Effector CD8-positive, alpha-beta T cell (primary cell): ENCODE results near the gene AUP1.
A peak's percentile ranks its signal among the peaks of the same experiment; 100 is the strongest.

Experiments
- DNase-seq: peaks from one replicate; lab custom pipeline; 2025; lab: John Stamatoyannopoulos, UW

The AUP1 gene

DNA sequence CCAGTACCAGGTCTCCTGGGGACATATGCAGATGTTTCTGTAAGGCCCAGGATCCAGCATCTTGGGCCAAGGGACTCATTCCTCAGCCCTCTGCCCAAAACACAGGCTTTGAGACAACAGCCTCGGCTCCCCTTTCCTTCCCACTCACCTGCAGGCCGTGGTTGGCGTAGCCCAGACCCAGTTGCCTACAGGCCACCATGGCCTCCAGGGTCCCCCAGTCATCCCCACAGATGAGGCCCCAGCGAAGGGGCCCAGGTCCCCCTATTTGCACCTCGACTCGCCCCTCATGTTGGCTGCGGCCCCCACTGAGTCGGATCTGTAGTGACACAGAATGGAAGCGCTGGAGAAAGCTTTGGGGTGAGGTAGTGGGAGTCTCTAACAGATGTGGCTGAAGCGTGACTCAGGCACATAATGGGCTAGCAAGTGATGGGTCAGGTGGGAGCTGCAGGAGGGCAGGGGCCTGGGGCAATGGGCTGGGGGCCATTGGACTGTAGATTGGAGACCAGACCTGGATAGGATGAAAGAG lies 6.0 kb upstream of the AUP1 start:
- no peak for DNase-seq

DNA sequence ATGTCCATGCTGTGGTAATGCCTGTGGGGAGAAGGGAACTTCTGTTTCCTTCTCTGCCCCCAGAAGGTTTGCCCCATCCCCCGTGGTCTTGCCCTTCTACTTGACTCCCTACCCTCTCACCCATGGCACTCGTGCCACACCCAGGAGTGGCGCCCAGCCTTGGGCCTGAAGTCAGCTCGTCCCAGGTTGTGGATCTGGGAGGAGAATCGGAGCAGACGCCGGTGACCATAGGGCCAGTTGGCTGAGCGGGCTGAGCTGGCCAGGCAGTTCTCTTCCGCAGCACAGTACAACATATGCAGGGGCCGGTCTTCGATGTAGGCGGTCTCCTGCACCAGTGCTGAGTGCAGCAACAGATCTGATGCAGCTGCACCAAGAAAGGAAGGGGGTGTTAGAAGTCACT lies 4.9 kb upstream of the AUP1 start:
- DNase-seq = no peak

DNA sequence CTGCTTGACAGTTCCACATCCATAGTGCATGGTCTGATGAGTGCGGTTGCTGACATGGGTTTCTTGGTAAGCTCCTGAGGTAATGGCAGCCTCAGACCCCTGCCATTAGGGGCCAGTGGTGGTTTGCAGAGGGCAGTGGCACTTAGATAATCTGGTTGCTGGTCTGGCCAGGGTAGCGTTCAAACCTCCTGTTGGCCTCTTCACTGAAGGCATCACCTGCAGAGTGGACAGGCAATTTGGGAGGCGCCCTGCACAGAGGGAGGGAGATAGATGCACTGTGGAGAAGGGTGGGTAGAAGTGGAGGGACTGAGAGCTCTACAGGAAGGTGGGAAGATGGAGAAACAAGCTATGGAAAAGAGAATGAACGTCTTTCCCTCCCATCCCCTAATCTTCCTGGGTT lies 4.0 kb upstream of the AUP1 start:
- DNase-seq = no peak

DNA sequence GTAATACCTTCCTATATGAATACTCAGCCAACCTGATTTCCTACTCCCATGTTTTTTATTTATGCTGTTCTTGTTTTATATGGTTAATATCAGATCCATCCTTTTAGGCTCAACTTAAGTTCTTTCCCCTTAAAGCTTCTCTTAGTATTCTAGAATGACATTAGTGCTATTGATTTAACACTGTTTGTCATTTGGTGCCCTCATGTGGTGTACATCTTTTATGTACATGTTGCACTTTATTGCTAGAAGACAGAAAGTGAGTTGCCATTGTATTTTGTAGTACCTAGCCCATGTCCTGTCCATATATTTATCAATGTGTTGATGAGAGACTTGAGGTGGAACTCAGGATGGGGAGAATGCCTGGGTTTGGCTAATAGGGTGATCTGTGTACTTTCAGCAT lies 2.7 kb upstream of the AUP1 start:
- DNase-seq = no peak

DNA sequence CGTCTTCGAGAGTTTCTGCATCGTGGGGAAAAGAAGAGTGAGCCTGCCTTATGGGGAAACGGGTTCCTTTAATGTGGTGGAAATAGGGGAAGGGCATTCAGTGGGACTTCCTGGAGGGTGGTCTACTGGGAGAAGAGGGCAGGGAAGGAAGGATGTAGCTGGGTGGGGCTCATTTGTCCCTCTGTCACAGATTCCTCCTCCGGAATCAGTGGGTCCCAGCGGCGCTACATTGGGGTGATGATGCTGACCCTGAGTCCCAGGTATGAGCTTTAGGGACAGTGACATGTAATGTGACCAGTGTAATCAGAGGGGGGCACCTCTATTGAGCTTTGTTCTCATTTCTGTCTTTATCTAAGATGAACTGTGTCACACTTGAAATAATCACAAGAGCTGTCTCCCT lies 2.2 kb upstream of the AUP1 start:
- DNase-seq = no peak

DNA sequence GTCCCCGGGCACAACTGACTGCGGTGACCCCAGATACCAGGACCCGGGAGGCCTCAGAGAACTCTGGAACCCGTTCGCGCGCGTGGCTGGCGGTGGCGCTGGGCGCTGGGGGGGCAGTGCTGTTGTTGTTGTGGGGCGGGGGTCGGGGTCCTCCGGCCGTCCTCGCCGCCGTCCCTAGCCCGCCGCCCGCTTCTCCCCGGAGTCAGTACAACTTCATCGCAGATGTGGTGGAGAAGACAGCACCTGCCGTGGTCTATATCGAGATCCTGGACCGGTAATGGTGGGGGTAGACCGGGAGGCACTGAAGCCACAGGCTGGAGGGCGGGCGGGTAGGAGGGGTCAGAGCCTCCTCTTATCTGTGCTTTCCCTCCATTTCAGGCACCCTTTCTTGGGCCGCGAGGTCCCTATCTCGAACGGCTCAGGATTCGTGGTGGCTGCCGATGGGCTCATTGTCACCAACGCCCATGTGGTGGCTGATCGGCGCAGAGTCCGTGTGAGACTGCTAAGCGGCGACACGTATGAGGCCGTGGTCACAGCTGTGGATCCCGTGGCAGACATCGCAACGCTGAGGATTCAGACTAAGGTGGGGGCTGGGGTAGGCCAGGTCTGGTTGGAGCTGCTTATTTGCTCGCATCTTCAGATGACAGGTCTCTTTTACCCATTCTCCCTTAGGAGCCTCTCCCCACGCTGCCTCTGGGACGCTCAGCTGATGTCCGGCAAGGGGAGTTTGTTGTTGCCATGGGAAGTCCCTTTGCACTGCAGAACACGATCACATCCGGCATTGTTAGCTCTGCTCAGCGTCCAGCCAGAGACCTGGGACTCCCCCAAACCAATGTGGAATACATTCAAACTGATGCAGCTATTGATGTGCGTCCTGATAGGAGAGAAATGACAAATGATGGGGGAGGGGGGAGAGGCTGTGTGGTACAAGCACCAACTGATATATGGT lies 1.0 kb upstream of the AUP1 start:
- peak; percentile 16 for DNase-seq

DNA sequence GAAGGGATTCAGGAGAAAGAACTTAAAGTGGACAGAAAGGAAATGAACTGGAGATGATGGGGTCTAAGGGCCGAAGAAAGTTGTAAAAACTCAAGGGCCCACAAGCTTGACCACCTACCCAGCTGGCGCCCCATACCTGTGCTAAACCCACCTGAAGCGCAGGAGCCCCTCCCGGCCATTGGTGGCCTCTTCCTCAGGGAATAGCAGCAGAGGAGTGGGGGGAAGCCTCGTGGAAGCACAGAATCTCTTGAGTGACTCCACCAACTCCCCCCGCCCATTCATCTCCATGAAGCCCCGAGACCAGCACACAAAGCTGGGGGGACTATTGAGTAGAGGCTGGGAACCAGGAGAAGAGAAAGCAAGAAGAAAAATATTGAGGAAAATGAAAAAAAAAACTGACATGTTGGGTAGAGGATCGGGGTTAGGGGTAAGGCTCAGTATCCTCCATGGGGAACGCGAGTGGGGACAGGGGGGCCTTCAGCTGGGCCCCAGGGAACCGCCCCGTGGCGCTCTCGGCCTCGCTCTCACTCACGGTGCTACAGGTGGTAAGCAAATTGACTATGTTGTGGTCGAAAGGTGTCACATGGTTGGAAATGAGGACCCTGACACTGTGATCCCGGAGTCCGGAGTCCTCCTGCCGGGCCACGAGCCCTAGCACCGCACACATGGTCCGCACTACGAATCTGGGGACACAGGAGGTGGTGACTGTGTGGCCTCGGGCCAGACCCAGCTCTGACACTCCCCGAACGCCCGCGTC lies 728 bp downstream of the AUP1 start:
- no peak for DNase-seq

DNA sequence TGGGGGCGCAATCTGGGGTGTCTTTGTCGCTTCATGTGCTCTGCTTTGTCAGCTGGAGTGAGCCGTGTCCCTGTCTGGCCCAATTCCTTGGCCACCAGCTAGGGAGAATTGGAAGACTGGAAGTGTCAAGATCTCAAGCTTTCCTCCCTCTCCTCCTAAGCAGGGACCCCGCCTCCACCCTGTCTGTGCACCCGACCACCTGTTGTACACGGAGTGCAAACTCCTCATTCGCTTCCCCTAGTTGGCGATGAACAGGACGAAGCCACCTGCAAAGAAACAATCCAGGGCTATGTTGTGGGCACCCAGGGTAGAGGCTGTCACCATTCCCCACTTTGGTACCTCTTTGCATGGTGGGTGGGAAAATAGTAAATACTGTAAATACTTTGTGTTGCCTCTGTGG lies 1.8 kb downstream of the AUP1 start:
- DNase-seq = no peak

DNA sequence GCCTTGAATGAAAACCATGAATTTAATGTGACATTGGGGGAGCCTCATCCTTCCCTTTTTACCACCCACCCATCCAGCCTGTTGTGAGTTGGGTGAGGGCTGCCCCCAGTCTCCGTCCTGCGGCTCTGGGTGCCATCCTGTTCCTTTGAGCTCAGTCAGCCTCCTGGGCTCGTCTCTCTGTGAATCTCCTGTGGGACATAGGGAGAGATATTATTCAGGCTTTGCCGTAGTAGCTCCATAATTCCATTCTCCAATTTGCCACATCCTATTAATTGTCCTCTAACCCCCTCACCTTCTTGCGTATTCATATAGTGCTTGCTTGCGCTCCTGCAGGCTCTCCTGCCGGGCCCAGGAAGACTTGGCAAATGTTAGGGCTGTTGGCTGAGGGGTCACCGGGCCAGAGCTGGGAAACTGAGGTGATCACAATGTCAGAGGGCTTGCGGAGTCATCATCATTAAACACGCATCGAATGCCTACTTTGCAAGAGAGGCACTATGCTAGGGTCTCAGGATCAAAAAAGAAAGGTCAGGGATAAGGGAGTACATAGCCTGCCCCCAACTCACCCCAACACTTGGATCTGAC lies 2.8 kb downstream of the AUP1 start:
- DNase-seq = no peak

DNA sequence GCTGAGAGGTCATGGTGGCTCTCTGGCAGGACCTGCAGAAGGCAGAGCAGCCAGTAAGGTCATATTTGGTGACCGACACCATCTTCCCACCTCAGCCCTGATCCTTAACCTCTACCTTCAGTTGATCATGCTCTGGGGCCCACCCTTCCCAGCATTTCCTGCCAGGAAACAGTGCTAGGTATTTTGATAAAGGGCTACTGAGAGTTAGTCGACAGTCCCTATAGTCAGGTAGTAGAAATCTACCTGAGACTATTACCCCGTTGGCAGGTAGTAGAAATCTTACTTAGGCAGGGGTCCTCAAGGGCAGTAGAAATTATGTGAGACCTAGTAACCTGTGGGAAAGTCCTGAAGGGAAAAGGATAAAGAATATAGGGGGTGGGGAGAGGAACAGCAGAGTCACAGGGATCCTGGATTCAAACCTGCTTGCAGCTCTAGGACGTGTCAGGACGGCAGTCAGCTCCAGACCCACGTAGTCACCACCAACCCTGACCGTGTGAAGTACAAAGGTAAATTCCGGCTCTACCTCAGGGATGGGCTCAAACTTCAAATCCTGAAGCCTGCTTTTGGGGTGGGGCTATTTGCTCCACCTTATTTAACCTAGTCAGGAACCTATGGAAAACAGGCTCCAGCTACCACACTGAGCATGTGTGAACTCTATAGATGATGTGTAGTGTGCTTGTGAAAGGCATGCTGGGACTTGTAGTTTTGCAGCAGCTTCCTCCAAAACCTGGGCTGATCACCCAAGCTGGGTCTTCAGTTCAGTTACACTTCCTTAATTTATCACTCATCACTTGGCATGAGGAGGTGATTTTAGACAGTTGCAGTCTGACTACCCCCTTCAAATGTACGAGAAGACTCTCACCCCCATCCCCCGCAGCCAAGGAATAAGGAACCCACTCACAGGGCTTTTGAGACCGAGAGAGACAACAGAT lies 3.5 kb downstream of the AUP1 start, which contains the start of gene DQX1:
TSS of gene DQX1 (minus strand) at position 515 of the 932 bp plus-strand sequence. CDS start at position 13, 502 bp downstream.
- no peak for DNase-seq

DNA sequence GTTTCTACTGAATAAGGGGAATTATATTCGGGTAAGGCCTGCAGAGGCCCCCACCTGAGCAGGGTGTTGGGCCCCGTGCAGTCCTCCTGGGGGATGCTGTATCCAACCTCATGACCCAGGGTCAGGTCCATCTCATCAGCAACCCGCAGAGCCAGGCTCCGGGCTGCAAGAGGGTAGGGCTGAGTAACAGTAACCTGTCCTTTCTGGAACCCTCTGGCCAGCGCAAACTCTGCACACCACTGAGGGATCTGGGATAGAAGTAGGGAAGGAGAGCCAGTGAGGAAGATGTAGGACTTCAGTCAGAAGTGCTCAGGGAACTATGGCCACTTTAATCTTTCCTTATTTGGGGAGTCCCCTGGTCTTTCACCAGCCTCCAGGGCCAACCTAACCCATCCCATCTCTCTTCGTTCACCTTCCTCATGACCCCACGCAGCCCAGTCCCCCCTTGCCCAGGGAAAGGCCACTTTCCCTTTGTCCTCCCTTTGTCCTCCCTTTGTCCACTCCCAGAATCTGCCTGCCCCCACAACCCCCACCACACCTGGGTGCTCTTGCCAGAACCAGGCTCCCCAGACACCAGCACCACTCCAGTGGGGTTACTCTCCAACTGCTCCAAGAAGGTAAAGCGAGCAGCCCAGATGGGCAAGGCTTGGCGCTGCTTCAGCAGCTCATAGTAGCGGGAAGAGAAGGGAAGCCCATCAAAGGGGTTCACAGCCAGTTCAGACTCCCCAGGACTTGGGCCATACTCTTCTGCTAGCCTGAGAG lies 4.4 kb downstream of the AUP1 start:
- no peak for DNase-seq

DNA sequence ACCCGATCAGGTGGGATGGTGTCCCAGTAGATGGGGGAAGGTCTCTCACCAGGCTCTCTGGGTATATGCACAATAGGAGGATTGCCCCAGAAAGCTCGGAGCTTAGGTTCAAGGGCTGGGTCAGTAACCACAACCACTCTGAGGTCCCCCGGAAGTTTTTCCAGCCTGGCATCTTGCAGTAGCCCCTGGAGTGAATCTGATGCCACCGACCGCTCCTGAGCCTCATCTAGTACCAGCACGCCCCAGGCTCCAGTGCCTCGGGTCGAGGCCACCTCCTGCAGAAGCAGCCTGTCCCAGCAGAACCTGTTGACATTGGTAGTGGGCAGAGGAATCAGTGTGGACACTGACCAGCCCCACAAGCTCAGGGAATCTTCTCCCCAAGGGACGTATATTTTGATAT lies 5.5 kb downstream of the AUP1 start:
- no peak for DNase-seq

DNA sequence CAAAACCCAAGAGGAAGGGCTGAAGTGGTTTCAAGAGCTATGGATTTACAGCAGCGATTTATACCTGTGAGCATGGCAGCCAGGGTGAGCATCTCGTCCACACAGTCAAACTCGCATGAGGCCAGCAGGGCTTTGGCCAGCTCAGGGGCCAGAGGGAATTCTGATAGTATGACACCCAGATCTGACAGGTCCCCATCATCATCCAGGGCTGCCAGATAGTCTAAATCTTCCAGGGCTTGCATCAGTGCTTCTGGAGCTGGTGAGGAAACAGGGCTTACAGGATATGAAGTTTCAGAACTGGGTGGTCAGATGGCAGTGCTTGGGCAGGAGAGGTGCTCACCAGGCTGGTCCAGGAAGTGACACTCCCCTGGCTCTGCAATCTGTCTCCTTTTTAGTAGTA lies 7.0 kb downstream of the AUP1 start:
- DNase-seq = no peak

DNA sequence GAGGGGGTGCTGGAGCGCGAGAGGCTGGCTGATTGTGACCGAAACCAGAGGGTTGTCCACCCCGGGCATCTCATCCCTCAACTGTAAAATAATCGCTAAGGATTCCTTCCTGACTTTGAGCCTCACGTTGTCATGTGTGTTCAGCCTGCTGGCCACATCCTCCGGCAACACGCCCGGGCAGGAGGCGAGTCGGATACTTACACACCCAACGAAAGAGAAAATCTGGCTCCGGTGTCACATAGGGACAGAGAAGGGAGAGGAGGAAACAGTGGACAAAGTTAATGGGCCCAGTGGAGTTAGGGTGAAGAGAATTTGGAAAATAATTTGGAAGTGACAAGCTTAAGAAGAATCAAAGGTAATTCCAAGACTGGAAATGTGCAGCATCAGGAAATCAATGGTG lies 12.9 kb downstream of the AUP1 start:
- DNase-seq = no peak

DNA sequence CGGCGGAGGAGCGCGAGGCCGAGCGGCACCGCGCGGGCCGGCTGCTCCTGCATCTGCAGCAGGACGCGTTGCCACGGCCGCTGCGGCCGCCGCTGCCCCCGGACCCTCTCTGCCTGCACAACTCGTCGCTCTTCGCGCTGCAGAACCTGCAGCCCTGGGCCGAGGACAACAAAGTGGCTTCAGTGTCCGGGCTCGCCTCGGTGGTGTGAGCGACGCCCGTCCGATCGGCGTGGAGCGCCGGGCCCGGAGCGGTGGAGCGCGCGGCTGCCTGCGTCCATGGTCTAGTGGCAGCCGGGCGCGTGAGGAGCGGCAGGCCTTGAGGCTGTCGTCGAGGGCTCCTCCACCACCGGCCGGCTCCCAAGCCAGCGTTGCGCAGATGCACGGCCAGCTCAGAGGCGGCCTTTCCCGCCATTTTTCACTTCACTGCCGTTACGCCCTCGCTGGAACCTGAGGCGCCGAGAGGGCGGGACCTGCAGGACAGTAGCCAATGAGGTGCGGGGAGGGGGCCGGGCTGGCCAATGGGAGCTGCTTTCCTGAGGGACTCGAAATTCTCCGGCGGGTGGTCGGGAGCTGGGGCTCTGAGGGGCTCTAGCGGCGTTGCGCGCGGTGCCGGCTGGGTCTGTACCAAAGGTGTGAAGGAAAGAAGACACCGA lies 13.4 kb downstream of the AUP1 start:
- DNase-seq = peak; percentile 58

DNA sequence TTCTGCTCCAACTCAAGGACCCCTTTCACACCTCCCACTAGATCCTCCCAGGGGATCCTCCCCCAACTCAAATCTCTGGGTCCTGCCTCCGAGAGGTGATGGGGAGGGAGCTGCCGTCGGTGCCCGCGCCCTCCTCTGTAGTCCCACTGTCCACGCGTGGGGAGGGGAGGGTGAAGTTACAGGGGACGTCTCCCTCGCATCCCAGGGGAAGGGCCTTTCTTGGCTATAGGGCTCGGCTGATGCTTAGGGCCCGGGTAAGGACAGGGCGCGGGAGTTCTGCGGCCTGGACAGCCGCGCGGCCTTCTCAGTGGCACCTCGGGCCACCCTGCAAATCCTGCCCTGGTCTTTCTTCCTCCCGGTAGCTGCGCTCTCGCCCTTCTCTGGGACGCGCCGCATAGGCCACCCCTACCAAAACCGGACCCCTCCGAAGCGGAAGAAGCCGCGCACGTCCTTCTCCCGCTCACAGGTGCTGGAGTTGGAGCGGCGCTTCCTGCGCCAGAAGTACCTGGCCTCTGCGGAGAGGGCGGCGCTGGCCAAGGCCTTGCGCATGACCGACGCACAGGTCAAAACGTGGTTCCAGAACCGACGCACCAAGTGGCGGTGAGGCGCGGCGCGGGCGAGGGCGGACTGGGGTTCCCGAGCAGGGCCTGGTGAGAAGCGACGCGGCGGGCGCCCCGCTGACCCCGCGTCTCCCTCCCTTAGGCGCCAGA lies 14.1 kb downstream of the AUP1 start:
- no peak for DNase-seq

DNA sequence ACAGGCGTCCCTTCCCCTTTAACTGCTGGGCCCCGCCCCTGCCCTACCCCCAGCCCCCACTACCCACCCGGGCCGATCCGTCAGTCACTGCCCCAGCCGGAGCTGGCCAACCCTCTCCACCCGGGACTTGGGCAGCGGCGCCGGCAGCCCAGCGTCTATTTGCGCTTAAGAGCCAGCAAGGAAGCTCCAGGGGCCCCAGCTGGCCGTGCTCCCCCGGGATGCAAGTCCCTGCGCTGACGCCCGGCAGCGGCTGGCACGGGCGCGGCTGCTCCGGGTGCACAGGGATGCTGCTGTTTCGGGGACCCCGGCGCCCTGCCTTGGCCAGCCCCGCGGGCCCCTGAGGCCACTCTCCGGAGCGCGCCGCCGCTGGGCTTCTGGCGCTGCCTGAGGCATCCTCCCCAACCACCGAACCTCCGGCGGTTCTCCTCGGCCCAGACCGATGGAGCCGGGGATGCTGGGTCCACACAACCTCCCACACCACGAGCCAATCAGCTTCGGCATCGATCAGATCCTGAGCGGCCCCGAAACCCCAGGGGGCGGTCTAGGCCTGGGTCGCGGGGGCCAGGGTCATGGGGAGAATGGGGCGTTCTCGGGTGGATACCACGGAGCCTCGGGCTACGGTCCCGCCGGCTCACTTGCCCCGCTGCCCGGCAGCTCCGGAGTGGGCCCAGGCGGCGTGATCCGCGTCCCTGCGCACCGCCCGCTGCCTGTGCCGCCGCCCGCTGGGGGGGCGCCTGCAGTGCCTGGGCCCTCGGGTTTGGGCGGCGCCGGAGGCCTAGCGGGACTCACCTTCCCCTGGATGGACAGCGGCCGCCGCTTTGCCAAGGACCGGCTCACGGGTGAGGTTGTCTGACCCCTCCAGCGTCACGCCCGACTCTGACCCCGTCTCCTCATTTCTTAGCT lies 14.9 kb downstream of the AUP1 start, which contains the start of gene TLX2:
TSS of gene TLX2 (plus strand) at position 83 of the 903 bp plus-strand sequence. CDS start at position 440, 357 bp downstream.
- no peak for DNase-seq
